ENCODE data around the gene EFCAB12.

GRCh38 chr3:129461461-129462146, 33.2 kb upstream of the EFCAB12 start:
- TF ChIP-seq L3MBTL2 (conservative IDR thresholded peaks at IDR 0.05) (no peak), CTBP1 (IDR thresholded peaks at IDR 0.05; ENCODE audit: borderline replicate concordance) (no peak), SP1 (IDR thresholded peaks at IDR 0.05) (no peak)

Data from HEK293T (cell line).